NCI-H748 (cell line): Measurements from ENCODE around the gene SCNN1B.
A peak's percentile ranks its signal among the peaks of the same experiment; 100 is the strongest.
"Not testable (repeated sequence)": the region's sequence is repeated elsewhere in the genome, so short reads cannot be mapped to it uniquely, and the experiment has no call there.

Experiments
- DNase-seq: peaks from one replicate; lab custom pipeline; 2025; ENCODE audit not compliant: unreplicated experiment; lab: John Stamatoyannopoulos, UW

SCNN1B gene

GRCh38 chr16:23353440-23353839 lies 51.3 kb downstream of the SCNN1B start:
- no peak for DNase-seq

GRCh38 chr16:23354246-23354645 lies 52.1 kb downstream of the SCNN1B start:
- DNase-seq = no peak

- DNase-seq = no peak
These were observed 53.1 kb downstream of the SCNN1B start for GRCh38 chr16:23355106-23355670.

- DNase-seq = no peak
These were observed 54.8 kb downstream of the SCNN1B start for GRCh38 chr16:23356941-23357340.

- DNase-seq = peak; percentile 13
These were observed 55.7 kb downstream of the SCNN1B start for GRCh38 chr16:23357761-23358290.

DNA sequence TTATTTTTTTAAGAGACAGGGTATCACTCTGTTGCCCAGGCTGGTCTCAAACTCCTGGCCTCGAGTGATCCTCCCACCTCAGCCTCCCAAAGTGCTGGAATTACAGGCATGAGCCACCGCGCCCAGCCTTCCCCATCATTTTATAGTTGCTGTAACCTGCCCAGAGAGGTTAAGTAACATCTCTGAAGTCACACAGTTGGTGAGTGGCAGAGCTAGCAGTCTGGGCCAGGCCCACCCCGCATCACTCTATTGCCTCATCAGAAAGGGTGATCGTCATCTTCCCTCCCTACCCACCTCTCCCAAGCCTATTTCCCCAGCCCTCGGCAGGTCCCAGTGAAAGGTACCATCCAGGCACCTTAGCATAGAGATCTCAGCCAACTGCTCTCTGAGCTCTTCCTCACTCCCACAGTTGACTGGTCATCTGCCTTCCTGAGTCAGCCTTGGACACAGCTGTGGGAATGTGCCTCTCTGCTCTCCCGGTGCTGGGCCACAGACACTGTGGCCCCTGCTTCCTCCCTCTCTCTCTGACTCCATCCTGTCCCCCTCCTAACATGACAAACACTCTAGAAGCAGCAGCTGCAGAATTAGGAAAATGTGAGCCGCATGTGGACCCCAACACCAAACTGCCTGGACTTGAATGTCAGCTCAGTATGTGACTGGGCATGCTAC lies 57.1 kb downstream of the SCNN1B start:
- no peak for DNase-seq

DNA sequence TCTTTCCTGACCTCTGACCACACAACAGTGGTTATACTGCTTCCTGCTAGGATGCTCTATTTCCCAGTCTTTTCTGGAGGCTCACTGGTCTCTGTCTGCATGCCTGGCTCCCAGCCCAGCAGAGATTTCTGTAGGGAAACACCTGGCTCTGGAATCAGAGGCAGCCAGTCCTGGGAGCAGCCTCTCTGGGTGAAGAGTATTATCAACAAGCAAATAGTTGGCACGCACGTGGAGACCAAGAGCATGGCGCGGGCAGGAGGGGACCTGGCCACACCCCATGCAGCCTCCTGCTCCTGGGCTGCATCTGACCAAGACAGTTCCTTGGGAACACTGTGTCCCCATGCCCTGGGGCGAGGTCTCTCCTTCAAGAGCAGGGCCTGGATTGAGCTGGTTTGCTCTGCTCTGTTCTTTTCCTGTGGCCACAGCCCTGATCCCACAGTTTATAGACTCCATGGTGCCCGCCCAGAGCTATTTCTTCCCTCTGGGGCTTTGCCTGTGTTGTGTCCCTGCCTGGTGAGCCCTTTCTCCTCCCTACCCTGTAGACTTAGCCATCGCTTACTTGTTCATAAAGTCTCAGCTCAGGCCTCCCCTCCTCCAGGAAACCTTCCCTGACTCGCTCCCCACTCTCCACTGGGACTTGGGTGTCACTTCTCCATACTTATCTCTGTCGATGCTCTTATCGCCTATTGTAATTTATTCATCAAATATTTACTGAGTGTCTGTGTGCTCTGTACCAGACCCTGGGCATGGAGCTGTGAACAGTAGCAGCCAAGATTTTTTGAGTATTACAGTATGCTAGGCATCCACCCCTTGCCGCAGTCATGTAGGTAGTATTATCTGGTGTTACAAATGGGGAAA lies 60.6 kb downstream of the SCNN1B start:
- DNase-seq = peak; percentile 64

- peak; percentile 55 for DNase-seq
These were observed 63.6 kb downstream of the SCNN1B start for GRCh38 chr16:23365602-23366240.

GRCh38 chr16:23366341-23366740 lies 64.2 kb downstream of the SCNN1B start:
- not testable (repeated sequence) for DNase-seq

DNA sequence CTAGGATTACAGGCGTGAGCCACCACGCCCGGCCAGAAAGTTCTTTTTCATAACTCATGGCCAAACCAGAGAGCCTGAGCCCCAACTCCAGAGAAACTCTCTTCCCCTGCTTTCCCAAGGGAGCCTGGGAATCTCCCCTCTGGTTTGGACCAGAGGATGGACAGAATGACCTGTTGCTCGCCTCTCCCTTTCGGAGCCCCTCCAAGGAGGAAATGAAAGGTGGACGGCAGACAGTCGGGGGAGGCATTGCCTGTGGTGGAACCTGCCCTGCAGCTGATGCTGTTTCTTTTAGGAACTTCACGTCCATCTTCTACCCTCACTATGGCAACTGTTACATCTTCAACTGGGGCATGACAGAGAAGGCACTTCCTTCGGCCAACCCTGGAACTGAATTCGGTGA lies 65.5 kb downstream of the SCNN1B start:
- DNase-seq = no peak

- DNase-seq = no peak
These were observed 65.9 kb downstream of the SCNN1B start for GRCh38 chr16:23367988-23368387.

DNA sequence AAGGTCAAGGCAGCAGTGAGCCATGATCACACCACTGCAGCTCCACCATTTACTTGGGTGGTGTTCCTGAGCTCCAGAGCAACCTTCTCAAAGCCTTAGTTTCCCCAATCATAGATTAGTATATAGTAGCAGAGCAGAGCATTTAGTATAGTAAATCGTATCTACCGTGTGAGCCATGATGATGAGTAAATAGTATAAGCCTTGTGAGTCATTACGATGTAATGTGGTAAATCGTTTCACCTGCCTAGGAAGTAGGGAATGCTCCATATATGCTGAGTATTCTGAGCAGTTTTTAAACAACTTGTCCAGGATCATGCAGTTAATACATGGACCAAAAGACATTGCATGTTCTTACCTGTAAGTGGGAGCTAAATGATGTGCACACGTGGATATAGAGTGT lies 66.4 kb downstream of the SCNN1B start:
- no peak for DNase-seq

DNA sequence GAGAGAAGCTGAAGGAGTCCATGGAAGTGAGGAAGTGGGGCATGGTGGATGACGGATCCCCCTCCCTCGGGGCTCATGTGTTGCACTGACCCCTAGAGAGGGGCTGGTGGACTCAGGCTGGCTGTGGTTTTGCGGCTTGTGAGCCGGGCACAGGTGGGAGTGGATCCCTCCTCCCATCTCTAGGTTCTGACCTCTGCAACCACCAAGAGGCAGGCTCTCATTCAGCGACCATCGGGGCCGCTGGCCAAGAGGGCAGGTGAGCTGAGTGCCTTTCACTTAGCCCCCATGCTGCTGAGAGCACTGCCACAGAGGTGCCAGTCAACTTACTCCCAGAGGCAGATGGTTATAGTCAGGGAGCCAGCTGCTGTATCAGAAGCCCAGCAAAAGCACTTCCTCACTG lies 67.3 kb downstream of the SCNN1B start:
- no peak for DNase-seq

DNA sequence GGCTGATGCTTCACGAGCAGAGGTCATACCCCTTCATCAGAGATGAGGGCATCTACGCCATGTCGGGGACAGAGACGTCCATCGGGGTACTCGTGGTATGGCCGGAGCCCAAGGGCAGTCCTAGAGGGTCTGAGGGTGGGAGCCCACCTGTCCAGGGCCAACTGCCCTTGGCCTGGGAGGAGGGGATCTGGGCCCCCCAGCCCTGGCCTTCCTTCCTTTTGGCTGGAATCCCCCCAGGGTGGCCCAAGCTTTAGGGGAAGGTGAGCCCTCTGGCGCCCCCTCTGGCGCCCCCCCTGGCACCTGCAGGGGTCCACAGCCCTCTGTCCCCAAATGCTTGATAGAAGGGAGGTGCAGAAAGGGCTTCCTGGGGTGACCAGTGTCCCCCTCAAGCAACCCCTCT lies 69.3 kb downstream of the SCNN1B start:
- no peak for DNase-seq

GRCh38 chr16:23373436-23374219 lies 71.5 kb downstream of the SCNN1B start:
- no peak for DNase-seq

GRCh38 chr16:23374721-23375510 lies 72.8 kb downstream of the SCNN1B start:
- DNase-seq = peak; percentile 6

DNA sequence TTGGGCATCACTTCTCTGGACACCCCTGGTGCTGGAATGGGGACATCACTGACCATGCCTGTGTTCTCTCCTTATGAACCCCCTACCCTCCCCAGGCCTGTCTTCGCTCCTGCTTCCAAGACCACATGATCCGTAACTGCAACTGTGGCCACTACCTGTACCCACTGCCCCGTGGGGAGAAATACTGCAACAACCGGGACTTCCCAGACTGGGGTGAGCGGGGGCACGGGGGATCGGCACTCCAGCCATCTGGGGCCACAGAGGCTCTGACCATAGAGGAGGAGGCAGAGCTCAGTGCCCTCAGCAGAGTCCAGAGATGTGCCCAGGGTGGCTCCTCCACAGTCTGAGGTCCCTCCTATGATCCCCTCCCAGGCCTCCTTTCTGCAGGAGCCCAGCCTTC lies 73.5 kb downstream of the SCNN1B start:
- DNase-seq = no peak

DNA sequence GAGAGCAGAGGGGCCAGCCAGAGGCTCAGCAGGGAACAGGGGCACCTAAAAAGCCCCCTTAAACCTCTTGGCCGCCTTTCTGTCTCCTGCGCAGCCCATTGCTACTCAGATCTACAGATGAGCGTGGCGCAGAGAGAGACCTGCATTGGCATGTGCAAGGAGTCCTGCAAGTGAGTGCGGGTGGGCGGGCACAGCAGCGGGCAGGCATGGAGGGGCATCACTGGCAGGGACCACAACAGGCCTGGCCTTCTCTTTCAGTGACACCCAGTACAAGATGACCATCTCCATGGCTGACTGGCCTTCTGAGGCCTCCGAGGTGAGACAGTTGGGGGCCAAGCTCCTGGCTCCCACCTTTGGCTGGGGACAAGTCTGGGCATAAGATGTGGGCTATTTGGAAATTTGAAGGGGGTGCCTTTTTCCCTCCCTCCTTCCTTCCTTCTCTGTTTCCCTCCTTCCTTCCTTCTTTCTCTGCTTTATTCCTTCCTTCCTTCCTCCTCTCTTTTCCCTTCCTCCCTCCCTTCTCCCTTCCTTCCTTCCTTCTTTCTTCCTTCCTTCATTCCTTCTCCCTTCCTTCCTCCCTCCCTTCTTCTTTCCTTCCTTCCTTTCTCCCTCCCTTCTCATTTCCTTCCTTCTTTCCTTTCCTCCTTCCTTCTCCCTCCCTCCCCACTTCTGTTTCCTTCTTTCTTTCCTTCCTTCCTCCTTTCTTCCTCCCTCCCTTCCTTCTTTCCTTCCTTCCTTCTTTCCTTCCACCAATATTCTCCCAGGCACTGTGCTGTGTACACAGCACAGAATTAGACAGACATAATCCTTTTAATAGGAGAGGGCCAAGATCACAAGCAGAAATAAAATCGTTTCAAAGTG lies 75.2 kb downstream of the SCNN1B start:
- no peak for DNase-seq

- DNase-seq = no peak
These were observed 76.2 kb downstream of the SCNN1B start for GRCh38 chr16:23378256-23378655.
